Stimulated activated naive CD4-positive, alpha-beta T cell (primary cell): ENCODE measurements around the gene UBE2L6.

ENCODE experiments used
- DNase-seq, 6 experiments: peaks; one replicate each; lab custom pipeline; 2025; lab: John Stamatoyannopoulos, UW

Gene UBE2L6

DNA sequence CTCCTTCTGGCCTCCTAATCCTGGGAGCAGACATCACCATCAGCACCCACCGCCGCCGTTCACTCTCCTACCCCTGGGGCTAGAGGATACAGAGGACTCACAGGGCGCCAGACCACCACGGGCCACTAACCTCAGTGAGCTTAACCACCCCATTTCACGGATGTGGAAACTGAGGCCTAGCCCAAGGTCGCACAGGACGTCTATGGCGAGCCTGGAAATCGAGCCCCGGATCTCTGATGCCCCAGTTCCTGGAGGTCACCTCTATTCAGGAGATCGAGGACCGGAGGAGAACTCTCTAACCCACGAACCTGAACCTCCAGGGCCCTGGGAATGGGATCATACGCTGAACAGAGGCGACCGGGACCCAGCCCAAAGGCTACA, 37.3 kb downstream of the UBE2L6 start:
- no peak for DNase-seq

DNA sequence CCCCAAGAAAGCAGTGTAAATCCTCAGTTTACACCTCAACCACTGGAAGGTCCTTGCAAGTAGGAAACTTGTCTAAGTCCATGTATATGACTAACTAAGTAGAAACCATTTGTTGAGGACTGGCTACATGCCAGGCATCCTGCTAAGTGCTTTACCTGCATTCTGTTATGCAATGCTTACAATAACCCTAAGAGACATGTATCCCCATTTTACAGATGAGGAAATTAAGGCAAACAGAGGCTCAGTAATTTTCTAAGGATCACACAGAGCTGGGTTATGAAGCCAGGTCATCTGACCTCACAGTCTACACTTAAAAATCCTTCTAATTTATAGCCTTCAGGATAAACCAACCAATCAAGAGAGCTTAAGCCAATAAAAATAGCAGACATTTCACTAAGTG, 38.5 kb downstream of the UBE2L6 start:
- no peak for DNase-seq

DNA sequence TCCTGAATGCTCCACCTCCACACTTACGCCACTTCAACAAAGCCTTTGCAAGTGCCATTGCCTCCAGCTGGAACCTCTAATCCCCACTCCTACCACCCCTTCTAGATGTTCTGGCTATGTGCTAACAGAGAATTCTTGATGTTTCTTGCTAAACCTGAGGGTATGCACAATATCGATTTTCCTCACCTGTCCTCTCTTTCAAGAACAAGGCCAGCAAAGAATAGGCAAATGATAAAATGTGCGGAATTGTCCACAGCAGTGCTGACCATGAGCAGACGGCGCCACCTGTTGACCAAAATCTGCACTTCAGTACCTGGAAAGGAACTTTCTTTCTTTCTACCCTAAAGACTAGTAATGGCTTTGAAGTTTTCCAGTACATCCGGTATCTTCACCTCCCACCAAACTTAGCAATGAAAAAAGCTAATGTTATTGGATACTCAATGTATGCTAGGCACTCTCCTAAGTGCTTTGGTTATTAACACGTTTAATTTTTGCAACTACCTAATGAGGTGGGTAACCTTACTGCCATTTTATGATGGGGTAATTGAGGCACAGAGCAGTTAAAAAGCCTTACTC, 40.3 kb downstream of the UBE2L6 start:
- peak; percentile 43 to 78 (median 62) for DNase-seq

DNA sequence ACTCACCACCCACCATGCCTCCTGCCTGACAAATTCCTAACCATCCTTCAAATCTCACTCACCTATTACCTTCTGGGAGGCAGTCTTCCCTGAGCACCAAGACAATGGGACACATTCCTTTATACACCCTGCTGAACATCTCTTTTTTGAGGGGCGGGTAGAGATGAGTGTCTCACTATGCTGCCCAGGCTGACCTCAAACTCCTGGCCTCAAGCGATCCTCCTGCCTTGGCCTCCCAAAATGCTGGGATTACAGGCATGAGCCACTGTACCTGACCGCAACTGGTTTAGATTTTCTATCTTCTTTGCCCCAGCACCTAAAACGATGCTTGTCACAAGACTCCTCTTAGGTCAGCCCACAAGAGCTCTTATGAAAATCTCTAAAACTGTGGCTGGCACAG, 44.1 kb downstream of the UBE2L6 start:
- no peak for DNase-seq

DNA sequence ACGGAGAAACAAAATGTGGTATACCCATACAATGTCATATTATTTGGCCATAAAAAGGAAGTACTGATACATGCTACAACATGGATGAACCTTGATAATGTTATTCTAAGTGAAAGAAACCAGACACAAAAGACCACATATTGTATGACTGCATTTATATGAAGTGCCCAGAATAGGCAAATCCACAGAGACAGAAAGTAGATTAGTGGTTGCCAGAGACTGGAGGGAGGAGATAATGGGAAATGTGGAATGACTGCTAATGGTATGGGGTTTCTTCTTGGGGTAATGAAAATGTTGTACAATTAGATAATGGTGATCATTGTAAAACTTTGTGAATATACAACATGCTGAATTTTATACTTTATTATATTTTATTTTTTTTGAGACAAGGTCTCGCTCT, 46.4 kb downstream of the UBE2L6 start:
- DNase-seq = no peak

DNA sequence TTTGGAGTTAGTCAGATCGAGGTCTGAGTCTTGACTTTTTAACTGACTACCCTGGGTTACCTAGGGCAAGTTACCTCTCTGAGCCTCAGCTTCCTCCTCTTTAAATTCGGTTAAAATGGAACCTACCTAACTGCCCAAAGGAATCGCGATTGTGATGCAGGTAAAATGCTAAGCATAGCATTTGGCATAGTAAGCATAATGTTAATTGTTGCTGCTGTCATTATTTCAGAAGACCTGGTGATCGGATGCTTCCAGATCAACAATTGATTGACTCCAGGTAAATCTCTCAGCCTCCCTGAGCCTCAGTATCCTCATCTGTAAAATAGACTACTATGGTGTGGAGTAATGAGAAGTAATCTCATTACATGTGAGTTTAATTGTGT, 51.4 kb downstream of the UBE2L6 start:
- DNase-seq = no peak

DNA sequence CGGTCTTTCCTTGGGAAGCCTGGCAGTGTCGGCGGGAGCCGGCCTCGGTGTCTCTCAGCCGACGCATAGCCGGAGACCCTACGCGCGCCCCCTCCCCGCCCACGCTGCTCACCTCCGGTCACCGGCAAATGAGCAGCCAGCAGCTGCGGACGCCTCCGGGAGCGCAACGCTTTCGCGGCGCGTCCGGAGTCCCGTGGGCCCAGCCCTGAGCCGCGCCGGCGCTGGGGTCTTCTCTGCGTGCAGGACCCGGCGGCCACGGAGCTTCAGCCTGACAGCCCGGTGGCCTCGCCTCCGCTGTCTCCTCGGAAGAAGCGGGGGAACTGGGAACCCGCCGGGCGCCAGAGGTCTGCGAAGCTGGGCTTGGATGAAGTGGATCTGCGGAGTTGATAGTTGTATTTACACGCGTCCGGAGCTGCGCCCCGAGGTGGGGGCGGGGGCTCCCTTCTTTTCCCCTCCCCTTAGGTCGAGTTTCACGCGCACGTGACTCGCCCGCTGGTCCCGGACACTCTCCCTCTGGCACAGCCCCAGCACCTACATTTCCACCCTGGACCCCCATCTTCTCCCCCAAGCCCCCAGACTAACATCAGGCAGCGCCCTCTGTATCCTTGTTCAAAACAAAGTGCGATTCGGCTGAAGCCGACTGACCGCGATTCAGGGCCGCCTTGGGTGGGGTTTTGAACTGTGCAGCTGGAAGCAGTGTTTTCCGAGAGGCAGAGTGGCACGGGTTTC, 52.0 kb downstream of the UBE2L6 start, which contains the start of gene SLC43A1:
TSS of gene SLC43A1 (minus strand) at position 371 of the 729 bp plus-strand sequence. CDS start 1,591 bp downstream, outside the sequence.
- DNase-seq = peak in 2 of 6 experiments; percentile 21 to 22

DNA sequence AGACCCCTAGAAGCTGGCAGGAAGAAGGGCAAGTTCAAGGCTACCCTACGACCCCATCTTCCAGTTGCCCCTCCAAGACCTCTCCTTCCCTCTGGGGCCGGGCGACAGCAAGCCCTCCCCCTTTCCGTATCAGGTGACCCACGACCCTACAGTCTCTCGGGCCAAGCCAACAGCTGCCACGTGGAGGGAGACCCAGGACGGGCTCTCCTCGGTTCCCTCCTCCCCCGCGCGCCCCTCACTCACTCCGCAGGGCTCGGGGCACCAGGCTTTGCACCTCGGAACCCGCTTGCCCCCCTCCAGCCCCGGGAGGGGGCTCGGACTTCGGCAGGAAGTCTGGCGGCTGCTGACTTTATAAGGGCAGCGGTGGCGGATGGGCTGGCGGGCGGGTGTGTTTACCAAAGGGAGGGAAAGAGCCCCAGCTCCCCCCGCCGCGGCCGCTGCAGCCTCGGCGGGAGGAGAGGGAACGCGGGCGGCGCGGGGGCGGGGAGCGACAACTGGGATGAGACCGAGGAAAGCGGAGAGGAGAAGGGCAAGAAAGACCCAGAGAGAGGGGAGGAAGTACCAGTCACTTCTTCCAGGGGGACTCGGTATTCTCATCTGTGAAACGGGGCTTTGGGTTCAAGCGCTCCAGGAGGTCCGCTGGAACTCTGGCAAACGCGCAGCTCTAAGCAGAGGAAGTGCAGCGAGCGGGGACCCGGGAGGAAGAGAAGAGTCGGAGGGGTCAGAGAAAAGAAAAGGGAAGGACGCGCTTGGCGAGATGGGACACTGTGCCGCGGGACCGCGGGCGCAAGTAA, 52.7 kb downstream of the UBE2L6 start:
- peak in 5 of 6 experiments; percentile 19 to 37 (median 23) for DNase-seq

DNA sequence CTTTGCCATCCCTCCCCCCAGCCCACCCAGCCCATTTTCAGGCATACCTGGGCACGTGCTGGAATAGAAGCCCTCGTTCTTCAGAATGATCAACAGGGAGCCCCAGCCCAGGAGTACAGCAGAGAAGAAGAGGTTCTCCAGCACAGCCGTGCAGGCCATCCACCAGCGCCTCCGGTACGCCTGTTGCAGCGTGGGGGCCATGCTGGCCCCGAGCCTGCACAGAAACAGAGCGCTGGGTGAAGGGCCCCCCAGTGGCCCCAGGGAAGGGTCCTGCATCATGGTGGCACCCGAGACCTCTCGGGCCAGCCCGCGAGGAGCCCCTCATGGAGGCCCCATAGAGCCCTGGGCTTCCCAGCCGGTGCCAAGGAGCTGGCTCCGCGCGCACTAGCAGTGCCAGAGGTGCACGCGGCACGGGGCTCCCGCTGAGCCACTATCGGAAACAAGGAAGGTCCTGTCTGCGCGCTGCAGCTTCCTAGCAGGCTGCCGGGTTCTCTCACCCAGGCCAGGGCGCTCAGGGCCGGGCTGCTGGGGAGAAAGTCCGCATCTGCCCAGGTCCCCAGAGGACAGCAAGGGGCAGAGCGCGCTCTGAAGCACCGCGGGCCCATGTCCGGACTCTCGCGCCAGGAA, 53.4 kb downstream of the UBE2L6 start:
- DNase-seq = peak in 3 of 6 experiments; percentile 21 to 44 (median 27)

DNA sequence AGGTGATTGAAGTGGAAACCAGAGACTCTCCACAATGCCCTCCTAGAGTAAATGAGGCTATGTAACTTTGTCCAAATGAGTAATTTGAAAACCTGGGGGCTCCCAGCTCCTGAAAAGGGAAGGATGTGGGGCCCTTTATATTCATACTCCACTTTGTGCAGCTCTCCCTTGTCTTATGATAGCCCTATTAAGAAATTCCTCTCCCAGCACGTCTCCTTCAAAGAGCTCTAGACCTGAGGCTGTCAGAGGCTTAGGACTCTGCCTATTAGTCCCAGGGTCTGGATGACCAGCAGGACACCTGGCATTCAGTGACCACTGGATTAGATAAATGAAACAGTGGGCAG, 54.0 kb downstream of the UBE2L6 start:
- no peak for DNase-seq

DNA sequence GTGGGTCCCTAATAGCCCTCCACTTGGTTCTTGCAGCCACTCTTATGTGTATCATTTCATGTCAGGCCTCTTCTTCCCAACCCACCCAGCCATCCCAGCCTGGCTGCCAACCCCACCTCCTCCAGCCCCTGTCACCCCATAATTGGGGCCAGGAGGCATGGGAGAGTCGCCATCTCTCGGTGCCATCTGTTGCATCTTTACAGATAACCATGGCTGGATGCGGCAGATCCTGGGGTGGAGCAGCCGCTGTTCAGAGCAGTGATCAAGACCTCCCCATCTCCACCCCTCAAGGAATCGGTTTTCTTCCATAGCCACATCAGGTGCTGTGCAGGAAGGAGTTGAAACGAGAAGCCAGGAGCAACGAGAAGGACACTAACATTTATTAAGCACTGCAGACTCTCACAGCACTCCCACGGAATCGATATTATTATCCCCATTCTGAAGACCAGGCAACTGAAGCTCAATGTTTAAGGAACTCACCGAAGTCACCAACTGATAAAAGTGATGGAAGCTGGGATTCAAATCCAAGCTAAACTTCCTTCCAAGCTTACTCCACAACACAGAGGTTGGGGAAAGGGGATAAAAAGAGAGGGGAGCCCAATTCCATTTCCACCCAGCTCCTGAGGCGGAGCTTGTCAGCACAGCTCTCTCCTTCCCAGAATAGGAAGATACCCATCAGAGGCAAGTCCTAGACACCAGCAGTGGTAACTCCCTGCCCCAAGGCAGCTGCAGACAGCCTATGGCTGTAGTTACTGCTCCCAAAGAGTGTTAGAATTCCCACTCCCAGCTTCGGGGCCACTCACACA, 54.6 kb downstream of the UBE2L6 start:
- DNase-seq = no peak

DNA sequence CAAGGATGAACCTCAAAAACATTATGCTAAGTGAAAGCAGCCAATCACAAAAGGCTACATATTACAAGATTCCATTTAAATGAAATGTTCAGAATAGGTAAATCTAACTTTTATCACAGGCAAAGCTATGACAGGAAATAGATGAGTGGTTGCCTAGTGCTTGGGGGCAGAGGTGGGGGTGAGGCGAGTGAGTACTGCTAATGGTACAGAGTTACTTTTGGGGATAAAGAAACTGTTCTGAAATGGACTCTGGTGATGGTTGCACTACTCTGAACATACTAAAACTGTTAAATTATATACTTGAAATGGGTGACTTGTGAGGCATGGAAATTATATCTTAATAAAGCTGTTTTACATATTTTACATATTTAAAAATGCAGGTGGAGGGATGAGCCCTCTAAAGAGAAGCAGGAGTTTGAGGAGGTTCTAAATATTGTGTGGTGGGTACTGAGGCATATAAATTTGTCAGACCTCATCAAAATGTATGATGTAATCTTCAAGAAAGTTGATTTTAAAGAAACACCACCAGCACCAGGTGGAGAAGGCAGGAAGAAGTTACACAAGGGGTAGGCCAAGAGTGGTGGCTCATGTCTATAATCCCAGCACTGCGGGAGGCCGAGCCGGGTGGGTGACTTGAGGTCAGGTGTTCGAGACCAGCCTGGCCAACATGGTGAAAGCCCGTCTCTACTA, 55.6 kb downstream of the UBE2L6 start:
- DNase-seq = no peak

DNA sequence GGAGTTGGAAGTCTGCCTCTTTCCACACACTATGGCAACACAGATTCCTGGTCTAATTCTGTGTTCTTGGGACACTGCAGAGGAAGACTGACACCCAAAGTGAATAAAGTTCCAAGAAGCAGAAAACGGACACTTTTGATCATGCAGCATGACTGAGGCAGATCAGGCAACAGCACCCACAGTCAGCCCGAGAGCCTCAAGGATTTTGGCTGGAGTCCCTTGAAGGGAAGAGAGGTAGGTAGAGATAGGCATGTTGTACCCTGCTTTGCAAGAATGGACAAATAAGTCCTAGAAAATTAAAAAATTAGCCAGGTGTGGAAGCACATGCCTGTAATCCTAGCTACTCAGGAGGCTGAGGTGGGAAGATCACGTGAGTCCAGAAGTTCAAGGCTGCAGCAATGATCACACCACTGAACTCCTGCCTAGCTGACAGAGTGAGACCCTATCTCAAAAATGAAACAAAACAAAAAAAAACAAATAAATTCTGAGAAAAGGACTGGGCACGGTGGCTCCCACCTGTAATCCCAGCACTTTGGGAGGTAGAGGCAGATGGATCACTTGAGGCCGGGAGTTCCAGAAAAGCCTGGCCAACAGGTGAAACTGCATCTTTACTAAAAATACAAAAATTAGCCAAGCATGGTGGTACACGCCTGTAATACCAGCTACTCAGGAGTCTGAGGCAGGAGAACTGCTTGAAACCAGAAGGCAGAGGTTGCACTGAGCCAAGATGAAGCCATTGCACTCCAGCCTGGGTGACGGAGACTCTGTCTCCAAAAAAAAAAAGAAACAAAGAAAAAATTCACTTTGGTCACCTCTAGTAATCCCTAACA, 58.9 kb downstream of the UBE2L6 start:
- DNase-seq = no peak

DNA sequence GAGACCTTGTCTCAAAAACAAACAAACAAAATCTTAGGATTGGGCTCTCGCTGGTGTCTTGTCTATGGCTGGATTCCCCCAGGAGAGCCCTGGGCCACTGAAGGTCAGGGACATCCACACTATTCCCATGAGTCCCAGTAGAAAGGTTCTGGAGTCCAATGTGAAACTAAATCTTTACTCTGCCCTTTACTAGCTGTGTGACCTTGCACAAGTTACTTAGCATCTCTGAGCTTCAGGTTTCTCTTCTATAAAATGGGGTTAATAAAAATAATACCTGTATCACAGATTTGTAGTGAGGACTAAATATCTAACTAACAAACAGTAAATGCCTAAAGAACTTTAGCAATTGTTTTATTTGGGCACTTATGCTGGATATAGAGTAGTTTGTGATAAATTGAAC, 61.0 kb downstream of the UBE2L6 start:
- DNase-seq = no peak

DNA sequence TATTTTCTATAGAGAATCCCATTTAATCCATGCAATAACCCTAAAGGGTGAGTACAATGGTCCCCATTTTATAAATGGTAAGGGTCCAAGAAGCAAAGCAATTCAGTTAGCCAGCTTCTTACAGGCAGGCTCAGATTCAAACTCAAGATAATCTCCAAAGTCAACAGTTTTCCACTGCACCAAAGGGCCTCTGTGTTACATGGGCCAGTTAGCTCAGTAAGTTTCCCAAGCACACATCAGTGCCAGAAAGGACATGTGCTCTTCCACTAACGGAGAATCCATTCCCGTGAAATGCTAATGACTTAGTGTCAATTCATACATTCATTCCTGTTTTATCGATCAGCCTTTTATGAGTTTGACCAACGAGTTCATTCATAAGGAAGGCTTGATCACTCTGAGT, 63.0 kb downstream of the UBE2L6 start:
- DNase-seq = no peak

DNA sequence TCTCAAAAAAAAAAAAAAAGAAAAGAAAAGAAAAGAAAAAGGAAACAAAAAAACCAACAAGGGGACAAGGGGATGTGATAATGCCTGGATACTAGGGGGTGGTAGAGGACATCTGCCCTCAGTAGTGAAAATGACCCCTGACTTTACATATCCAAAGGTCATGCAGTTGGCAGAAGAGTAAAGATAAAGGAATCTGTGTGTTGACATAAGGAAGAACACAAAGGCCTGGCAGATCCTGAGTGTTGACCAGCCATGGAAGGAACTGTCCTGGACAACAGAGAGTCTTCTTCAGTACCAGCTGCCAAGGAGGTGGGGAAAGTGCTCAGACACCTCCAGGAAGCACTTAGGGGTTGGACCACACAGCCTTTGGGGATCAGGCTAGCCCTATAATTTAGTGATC, 64.6 kb downstream of the UBE2L6 start:
- DNase-seq = no peak

DNA sequence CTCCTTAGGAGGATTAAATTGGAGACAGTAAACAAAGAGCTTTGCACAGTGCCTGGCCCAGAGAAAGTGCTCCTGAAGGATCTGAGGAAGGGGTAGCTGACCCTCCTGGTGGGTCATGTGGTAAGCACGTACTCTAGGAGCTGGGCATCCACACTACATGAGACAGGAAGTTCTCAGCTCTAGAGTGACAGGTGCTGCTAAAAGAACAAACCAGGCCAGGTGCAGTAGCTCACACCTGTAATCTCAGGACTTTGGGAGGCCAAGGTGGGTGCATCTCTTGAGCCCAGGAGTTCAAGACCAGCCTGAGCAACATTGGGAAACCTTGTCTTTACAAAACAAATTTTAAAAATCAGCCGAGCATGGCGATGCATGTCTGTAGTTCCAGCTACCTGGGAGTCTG, 65.1 kb downstream of the UBE2L6 start:
- DNase-seq = no peak

DNA sequence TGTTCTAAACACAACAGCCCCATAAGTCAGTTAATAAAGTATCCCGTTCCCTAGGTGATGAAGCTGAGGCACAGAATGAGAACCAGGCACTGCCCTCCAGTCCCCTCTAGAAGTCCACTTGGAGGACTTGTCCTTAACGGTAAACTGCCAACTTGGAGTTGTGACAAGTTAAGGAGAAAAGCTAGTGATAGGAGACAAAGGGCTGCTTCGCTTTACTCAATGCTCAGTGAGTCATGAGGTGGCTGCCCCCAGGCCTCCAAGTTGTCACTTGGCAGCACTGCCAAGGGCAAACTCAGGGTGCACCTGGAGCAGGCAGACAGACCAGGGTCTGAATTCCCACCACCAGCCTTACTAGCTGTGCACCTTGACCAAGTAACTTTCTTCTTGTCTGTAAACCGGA, 65.5 kb downstream of the UBE2L6 start:
- DNase-seq = no peak
